ENCODE results near the gene CD36.
"Not testable (repeated sequence)": the region's sequence is repeated elsewhere in the genome, so short reads cannot be mapped to it uniquely, and the experiment has no call there.

The CD36 gene

DNA sequence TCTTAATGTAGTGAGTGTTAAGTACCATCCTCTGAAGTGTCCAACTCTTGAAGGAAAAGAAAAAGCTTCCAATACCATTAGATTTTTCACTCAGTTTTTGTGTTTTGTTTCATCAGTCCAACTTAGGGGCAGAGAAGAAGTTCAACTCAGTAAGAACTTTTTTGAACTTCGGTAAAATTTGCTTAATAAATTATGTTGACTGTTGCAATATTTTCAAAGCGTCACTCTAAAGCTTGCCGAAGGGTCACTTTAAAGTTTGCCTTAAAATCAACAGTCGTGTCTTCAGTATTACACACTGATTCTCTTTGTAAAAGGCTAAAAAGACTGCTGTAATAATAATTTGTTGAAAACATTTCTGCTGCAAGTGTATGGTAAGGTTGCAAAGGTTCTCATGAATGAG, 17.6 kb downstream of the CD36 start:
- DNase-seq = no peak

- DNase-seq = peak; percentile 68
These were observed 20.9 kb downstream of the CD36 start for GRCh38 chr7:80659120-80660055.

- DNase-seq = no peak
These were observed 22.5 kb downstream of the CD36 start for GRCh38 chr7:80660939-80661338.

- no peak for DNase-seq
These were observed 23.3 kb downstream of the CD36 start for GRCh38 chr7:80661729-80662128.

- no peak for DNase-seq
These were observed 23.8 kb downstream of the CD36 start for GRCh38 chr7:80662252-80662651.

DNA sequence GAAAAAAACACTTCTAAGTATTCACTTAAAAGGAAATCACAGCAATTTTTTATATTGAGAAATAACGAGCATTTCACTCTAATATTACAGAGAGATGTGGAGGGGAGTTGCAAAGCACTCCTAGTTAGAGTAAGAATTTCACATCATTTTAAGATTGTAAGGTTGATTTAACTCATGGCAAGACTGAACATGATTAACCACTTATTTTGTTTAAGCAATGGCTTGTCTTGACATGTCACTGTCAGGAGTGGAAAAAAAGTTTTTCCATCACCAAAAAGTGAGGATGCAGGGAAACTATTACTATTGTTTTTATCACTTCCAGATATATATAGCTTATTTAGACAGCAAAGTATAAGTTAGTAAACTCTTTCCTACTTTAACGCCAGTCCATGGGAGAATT, 27.1 kb downstream of the CD36 start:
- no peak for DNase-seq

- no peak for DNase-seq
These were observed 27.9 kb downstream of the CD36 start for GRCh38 chr7:80666376-80666775.

- DNase-seq = not testable (repeated sequence)
These were observed 30.9 kb downstream of the CD36 start for GRCh38 chr7:80669367-80669766.

- DNase-seq = no peak
These were observed 33.3 kb downstream of the CD36 start for GRCh38 chr7:80671744-80672143.

- DNase-seq = no peak
These were observed 36.6 kb downstream of the CD36 start for GRCh38 chr7:80675090-80675489.

- no peak for DNase-seq
These were observed 38.0 kb downstream of the CD36 start for GRCh38 chr7:80676404-80676803.

DNA sequence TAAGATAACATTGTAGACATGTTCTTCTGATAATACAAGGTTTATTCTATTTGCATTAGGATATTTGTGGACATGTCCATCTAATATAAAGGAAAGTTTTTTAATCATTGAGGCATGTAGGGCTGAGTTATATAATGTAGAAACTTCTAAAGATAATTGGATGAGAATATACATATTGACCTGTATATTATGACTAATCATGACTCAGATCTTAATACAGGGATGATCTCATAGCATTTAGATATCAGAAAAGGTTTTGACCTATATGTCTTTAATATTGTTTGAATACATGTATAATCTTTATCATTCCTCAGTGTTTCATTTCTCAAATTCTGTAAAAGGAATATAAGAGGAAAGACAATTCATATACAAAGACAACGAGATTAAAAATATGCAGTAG, 39.2 kb downstream of the CD36 start:
- no peak for DNase-seq

DNA sequence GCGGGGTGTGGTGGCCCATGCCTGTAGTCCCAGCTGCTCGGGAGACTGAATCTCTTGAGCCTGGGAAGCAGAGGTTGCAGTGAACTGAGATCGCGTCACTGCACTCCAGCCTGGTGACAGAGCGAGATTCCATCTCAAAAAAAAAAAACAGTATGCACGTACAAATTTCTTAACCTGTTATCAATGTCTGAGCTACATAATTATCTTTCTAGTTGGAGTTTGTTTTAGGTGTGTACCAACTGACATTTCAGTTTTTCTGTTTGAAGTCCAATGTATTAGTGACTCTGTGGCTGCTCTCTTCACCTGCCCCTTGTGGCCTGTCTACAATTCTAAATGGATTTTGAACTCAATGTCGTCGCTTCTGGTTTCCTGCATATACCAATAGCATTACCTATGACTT, 40.3 kb downstream of the CD36 start:
- DNase-seq = no peak

DNA sequence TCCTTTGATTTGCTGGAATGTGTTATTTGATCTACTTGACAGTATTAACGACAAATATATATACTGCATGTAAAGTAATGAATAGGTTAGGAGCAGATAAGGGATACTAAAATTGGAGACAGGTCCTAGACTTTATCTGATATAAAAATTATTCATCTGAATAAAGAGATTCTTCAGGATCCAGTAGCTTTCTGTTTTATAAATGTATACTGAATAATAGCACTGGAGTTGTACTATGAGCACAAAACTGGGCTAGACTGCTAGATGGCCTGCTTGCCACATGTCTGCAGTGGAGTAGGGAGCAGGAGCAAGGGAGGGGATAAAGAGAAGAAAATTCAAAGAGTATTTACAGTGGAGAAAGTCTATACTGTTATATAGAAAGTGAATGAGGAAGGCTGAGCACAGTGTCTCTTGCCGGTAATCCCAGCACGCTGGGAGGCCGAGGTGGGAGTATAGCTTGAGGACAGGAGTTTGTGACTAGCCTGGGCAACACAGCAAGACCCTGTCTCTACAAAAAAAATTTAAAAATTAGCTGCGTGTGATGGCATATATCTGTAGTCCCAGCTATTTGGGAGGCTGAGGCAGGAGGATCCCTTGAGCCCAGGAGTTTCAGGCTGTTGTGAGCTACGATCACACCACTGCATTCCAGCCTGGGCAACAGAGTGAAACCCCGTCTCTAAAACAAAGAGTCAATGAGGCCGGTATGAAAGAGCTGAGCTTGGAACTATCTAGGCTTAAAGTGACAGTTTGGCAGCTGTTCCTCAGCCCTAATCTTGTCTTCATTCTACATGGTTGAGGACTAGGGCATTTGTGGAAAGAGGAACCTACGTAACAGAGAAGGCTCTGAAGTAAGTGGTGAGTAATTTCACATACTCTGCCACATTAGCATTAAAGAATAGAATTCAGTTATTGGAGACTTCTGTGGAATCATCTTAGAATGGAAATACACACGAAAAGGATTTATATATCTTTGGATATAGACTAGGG, 41.8 kb downstream of the CD36 start:
- DNase-seq = no peak

DNA sequence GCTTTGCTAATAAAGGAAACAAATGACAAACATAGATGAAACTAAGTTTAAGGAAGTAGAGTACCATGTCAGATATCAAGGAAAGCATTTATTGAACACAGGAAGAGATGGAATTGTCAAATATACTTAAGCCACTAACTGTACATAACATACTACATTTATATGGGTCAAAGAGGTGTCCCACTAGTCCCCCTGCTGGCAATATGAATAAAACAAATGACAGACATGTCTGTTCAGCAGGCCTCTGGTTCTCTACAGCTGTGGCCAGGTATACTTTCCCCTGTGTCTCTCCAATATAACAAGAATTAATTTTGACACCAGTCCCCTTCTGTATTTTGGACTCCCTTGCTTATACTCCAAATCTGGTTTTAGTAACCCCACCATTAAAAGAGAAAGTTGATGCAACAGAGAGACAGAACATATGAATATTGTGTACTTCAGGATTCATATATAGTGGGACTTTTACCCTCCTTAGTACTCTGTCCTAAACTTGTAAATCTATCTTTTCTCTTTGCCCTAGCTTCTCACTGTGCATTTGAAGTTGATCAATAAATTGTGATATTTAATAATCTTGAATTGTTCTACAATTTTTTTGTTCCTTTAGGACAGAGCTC, 42.9 kb downstream of the CD36 start:
- peak; percentile 24 for DNase-seq

DNA sequence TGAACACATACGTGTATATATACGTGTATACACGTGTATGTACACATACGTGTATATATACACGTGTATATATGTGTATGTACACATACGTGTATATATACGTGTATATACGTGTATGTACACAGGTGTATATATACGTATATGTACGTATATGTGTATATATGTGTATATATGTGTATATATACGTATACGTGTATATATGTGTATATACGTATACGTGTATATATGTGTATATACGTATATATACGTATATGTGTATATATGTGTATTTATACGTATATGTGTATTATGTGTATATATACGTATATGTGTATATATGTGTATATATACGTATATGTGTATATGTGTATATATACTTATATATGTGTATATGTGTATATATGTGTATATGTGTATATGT, 44.3 kb downstream of the CD36 start:
- no peak for DNase-seq

DNA sequence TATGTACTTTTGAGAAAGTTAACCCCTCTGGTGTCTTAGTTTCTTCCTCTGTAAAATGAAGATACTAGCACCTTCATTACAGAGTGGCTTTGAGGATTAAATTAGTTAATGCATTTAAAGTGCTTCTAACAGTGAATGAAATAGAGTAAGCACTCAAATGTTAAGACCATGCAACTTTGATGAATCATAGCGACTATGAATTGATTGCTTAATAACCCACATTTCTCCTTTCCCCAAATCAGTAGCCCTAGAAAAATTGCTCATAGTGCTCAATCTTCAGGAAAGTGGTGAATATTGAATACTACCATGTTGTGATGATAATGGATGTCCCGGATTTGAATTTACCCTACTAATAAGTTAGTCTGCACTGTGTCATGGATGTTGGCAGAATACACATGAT, 48.1 kb downstream of the CD36 start:
- no peak for DNase-seq

- peak; percentile 92 for DNase-seq
These were observed 60.7 kb downstream of the CD36 start for GRCh38 chr7:80699045-80699638.

DNA sequence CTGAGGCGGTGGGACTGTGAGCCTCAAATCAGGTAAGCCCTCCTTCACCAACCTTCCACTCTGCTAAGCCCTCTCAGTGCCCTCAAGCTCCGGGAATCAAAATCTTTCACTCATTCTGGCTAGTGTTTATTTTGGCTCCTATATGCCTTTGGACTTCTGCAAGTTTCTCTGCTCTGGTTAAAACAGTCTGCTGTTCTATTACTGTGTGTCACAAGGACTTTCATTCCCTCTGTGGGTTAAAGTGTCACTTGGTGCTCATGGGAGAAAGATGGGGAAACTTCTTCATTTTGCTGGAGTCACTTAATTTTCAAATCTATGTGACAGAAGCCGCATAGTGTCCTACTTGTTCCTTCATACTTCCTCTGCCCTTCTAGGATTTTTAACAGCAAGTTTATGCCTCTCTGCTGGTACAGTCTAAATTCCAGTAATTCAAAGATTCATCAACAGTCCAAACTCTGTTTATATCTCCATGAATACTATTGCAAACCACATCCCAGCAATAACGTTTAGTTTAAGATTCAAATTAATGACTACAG, 61.3 kb downstream of the CD36 start:
- no peak for DNase-seq

DNA sequence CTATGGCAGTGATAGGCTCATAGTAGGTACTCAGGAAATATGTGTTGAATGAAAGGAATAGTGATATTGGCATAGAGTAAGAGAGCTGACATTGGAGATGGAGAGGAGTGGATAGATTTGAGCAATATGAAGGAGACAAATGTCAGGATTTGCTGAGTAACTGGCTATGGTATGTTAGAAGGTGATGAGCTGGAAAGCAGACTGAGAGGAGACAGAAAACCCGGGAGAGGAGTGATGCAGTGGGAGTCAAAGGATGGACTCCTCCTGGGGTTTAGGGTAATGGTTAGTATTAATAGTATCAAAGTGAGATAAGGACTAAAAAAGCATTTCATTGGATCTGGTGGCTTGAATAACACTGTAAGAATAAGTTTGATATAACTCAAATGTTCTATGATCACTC, 64.8 kb downstream of the CD36 start:
- no peak for DNase-seq

DNA sequence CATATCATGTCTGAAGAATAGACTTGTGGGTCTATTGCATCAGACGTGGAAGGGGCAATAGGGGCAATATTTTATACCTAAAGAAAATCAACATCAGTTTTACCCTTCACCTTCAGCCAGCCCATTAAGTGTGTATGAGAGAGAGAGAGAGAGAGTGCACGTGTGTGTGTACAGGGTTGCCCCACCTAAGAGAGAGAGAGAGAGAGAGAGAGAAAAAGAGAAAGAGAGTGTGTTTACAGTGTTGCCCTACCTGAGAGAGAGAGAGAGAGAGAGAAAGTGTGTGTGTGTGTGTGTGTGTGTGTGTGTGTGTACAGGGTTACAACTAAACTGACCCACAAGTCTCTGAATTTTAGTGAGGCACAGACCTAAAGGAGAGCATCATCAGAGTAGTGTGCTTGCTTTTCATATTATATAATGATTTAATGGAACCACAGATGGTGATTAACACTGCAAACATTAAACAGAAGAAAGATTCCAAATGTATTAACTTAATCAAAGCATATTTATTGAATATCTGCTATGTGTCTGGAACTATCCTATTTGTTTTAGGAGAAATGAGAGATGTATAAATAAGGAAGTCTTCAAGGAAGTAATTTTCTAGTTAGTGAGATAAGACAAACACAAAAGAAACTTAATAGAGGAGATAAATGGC, 66.8 kb downstream of the CD36 start:
- no peak for DNase-seq

- DNase-seq = no peak
These were observed 68.9 kb downstream of the CD36 start for GRCh38 chr7:80707318-80707717.

Data from eye (tissue), 1 donor.